HepG2 (cell line): ENCODE results near the gene HDAC5. TPM values are rescaled to one million over a fixed set of nuclear protein-coding genes. Genes with fewer than 3 reads are reported as not detected.

ENCODE experiments used
- ATAC-seq: fragments of 200-7000 bp; cut with Tn5 transposase; 3 replicates; pipeline ENCODE4 v1.9.1; 2020; ENCODE audit warnings: mild to moderate bottlenecking, moderate library complexity
- BruUV-seq: library from RNA; stranded (reverse); fragments of 400-500 nt; replicated peaks from 2 replicates; lab custom pipeline; 2021; lab: Mats Ljungman, UMichigan
- CTCF ChIA-PET: fragments of 300-600 bp; formaldehyde crosslinking; extraction: SDS; loops from one replicate; lab custom pipeline; 2021; ENCODE audit warnings: low total read pairs, inconsistent platforms, low intra/inter-chr PET ratio; lab: Yijun Ruan, JAX
- POLR2A ChIA-PET: fragments of 350-600 bp; sonication (Branson Sonifier 250); formaldehyde crosslinking; loops from one replicate; lab custom pipeline; 2020; ENCODE audit warnings: antibody characterized with exemption, inconsistent platforms; lab: Yijun Ruan, JAX
- DNase-seq: peaks from one replicate; pipeline ENCODE4 v3.0.0-alpha.2; 2015; ENCODE audit warnings: low spot score
- FAIRE-seq: peaks from 3 replicates; lab custom pipeline; 2011; peaks lifted over from hg19 to GRCh38; lab: Jason Lieb, UNC
- H2AFZ ChIP-seq: one replicate; pipeline ENCODE4 v1.6.1; 2011; ENCODE audit warnings: low read length, inconsistent platforms
- H3K27ac ChIP-seq: fragments of 300-600 bp; 3 replicates; pipeline ENCODE4 v1.8.0; 2011; ENCODE audit warnings: mixed run types, mild to moderate bottlenecking, mixed read lengths, low read length, inconsistent platforms; ENCODE audit not compliant: insufficient read depth; ENCODE audit errors: extremely low read length
- H3K27me3 ChIP-seq, 2 experiments: fragments of 200-600 bp in 1 of 2; 2 replicates in 1 of 2; 3 replicates in 1 of 2; pipeline versions ENCODE4 v1.6.0 to v1.8.0; 2011; ENCODE audit warnings: low read length in 2 of 2, mild to moderate bottlenecking in 2 of 2, moderate library complexity in 2 of 2, inconsistent platforms in 1 of 2; ENCODE audit not compliant: insufficient read depth in 2 of 2, control insufficient read depth in 1 of 2
- H3K36me3 ChIP-seq, 2 experiments: fragments of 200-600 bp in 1 of 2; replicated peaks in 1 of 2; 2 replicates in 1 of 2; 3 replicates in 1 of 2; pipeline versions ENCODE4 v1.5.1 to v1.8.0; 2011; ENCODE audit warnings: low read length in 2 of 2, inconsistent platforms in 1 of 2; ENCODE audit not compliant: insufficient read depth in 2 of 2, control insufficient read depth in 1 of 2
- H3K4me1 ChIP-seq: 2 replicates; pipeline ENCODE4 v1.5.1; 2012; ENCODE audit warnings: low read length, inconsistent platforms; ENCODE audit not compliant: insufficient read depth
- H3K4me2 ChIP-seq: 2 replicates; pipeline ENCODE4 v1.6.0; 2011; ENCODE audit warnings: low read depth, low read length, inconsistent platforms
- H3K4me3 ChIP-seq, 3 experiments: fragments of 200-600 bp in 1 of 3; sonication (generic), shearing (Covaris generic) in 1 of 3; replicated peaks in 1 of 3; 2 replicates each; pipeline ENCODE4 v1.5.1; 2011 to 2016; ENCODE audit warnings: low read length in 3 of 3, inconsistent platforms in 2 of 3, low read depth in 2 of 3, mild to moderate bottlenecking in 2 of 3, control low read depth in 1 of 3, mixed read lengths in 1 of 3; ENCODE audit not compliant: insufficient read depth in 1 of 3
- H3K79me2 ChIP-seq: one replicate; pipeline ENCODE4 v1.6.1; 2011; ENCODE audit warnings: low read length, inconsistent platforms; ENCODE audit not compliant: insufficient read depth
- H3K9ac ChIP-seq: 2 replicates; pipeline ENCODE4 v1.6.0; 2011; ENCODE audit warnings: mild to moderate bottlenecking, low read depth, low read length, inconsistent platforms; ENCODE audit not compliant: insufficient read depth
- H3K9me3 ChIP-seq: 2 replicates; pipeline ENCODE4 v1.5.1; 2012; ENCODE audit warnings: mild to moderate bottlenecking, low read length
- H4K20me1 ChIP-seq: 2 replicates; pipeline ENCODE4 v1.6.0; 2011; ENCODE audit warnings: inconsistent platforms, mild to moderate bottlenecking, low read length, moderate library complexity; ENCODE audit not compliant: insufficient read depth
- AKAP8 ChIP-seq: sonication (generic); formaldehyde crosslinking; IDR thresholded peaks from 2 replicates; pipeline ENCODE4 v1.5.1; 2020; ENCODE audit warnings: mild to moderate bottlenecking, missing genetic modification reagents
- ATF7 ChIP-seq, 2 experiments: fragments of 450-650 bp in 1 of 2; sonication (generic) in 1 of 2; formaldehyde crosslinking in 1 of 2; IDR thresholded peaks; 2 replicates each; pipeline versions ENCODE4 v1.4.0 to v1.6.1; 2016 to 2020; ENCODE audit warnings: antibody characterized with exemption in 1 of 2, mild to moderate bottlenecking in 1 of 2, missing genetic modification reagents in 1 of 2
- BRCA1 ChIP-seq: sonication (generic); formaldehyde crosslinking; IDR thresholded peaks from 2 replicates; pipeline ENCODE4 v1.4.0; 2020; ENCODE audit warnings: missing genetic modification reagents
- CTCF ChIP-seq: sonication (generic); formaldehyde crosslinking; IDR thresholded peaks from 2 replicates; pipeline ENCODE4 v1.5.0; 2020; ENCODE audit warnings: mild to moderate bottlenecking, missing genetic modification reagents, moderate library complexity
- FOXO4 ChIP-seq: sonication (generic); formaldehyde crosslinking; conservative IDR thresholded peaks from 2 replicates; pipeline ENCODE4 v1.8.1; 2023; ENCODE audit warnings: missing genetic modification reagents
- KDM4B ChIP-seq: sonication (generic); formaldehyde crosslinking; IDR thresholded peaks from 2 replicates; pipeline ENCODE4 v1.4.0; 2020; ENCODE audit warnings: missing genetic modification reagents
- PHF5A ChIP-seq: IDR thresholded peaks from one replicate; pipeline ENCODE4 v1.6.1; 2018; ENCODE audit warnings: low read depth, missing genetic modification reagents; ENCODE audit not compliant: unreplicated experiment
- PITX1 ChIP-seq: sonication (generic); formaldehyde crosslinking; IDR thresholded peaks from 2 replicates; pipeline ENCODE4 v1.5.1; 2020; ENCODE audit warnings: mild to moderate bottlenecking, missing genetic modification reagents
- RAD21 ChIP-seq: fragments of 450-650 bp; formaldehyde crosslinking; IDR thresholded peaks from 2 replicates; pipeline ENCODE4 v1.5.0; 2020; ENCODE audit warnings: mild to moderate bottlenecking
- SP4 ChIP-seq: sonication (generic); formaldehyde crosslinking; IDR thresholded peaks from 2 replicates; pipeline ENCODE4 v1.8.1; 2023; ENCODE audit warnings: mild to moderate bottlenecking, missing genetic modification reagents
- TBX2 ChIP-seq: sonication (generic); formaldehyde crosslinking; IDR thresholded peaks from 2 replicates; pipeline ENCODE4 v1.5.0; 2020; ENCODE audit warnings: missing genetic modification reagents, mild to moderate bottlenecking, borderline replicate concordance
- TMF1 ChIP-seq: sonication (generic); formaldehyde crosslinking; IDR thresholded peaks from 2 replicates; pipeline ENCODE4 v1.8.1; 2022; ENCODE audit warnings: low read depth, missing genetic modification reagents
- ZBTB33 ChIP-seq: sonication (generic); formaldehyde crosslinking; IDR thresholded peaks from 2 replicates; pipeline ENCODE4 v1.4.0; 2020; ENCODE audit warnings: missing genetic modification reagents
- ZBTB38 ChIP-seq: sonication (generic); formaldehyde crosslinking; IDR thresholded peaks from 2 replicates; pipeline ENCODE4 v1.5.1; 2020; ENCODE audit warnings: mild to moderate bottlenecking, missing genetic modification reagents
- ZFP37 ChIP-seq: sonication (generic); formaldehyde crosslinking; IDR thresholded peaks from 2 replicates; pipeline ENCODE4 v1.4.0; 2020; ENCODE audit warnings: missing genetic modification reagents, borderline replicate concordance
- ZNF282 ChIP-seq: fragments of 450-650 bp; IDR thresholded peaks from 2 replicates; pipeline ENCODE4 v1.6.1; 2018; ENCODE audit not compliant: partially characterized antibody
- ZNF44 ChIP-seq: sonication (generic); formaldehyde crosslinking; IDR thresholded peaks from 2 replicates; pipeline ENCODE4 v1.5.1; 2020; ENCODE audit warnings: mild to moderate bottlenecking, missing genetic modification reagents
- ZNF557 ChIP-seq: sonication (generic); formaldehyde crosslinking; IDR thresholded peaks from 2 replicates; pipeline ENCODE4 v1.4.0; 2020; ENCODE audit warnings: missing genetic modification reagents
- ZNF670 ChIP-seq: sonication (generic); formaldehyde crosslinking; IDR thresholded peaks from 2 replicates; pipeline ENCODE4 v1.8.0; 2022; ENCODE audit warnings: mild to moderate bottlenecking, missing genetic modification reagents, borderline replicate concordance
- WGBS: methylation state at CpG from one replicate; pipeline ENCODE4 v1.1.6; 2017; ENCODE audit warnings: low lambda C conversion rate; 5-methylcytosine and 5-hydroxymethylcytosine counted together
- in situ Hi-C: cut with HindIII; loops from 2 replicates; pipeline ENCODE4 v1.10.0; 2017; ENCODE audit warnings: low pct_unique_long_range_greater_than_20kb; ENCODE audit not compliant: extremely low pct_ligation_motif_present
- intact Hi-C: fragments of 100-400 bp; cut with micrococcal nuclease; formaldehyde crosslinking; loops from one replicate; pipeline ENCODE4 v1.10.0; 2022; ENCODE audit not compliant: unreplicated experiment
- polyA plus RNA-seq, 8 experiments: library from polyadenylated mRNA; depleted of rRNA in 3 of 8; stranded (reverse) in 7 of 8; unstranded in 1 of 8; fragments of >200 nt; fragmentation: Illumina TruSeq in 4 of 8; extraction: Trizol in 4 of 8; gene quantifications; 2 replicates each; pipeline versions ENCODE4 v1.2.1 to v1.2.3, GENCODE V29; 2011 to 2016; ENCODE audit warnings: low read depth in 4 of 8, missing spikeins in 1 of 8, mixed read lengths in 1 of 8; ENCODE audit not compliant: insufficient read depth in 1 of 8
- total RNA-seq, 5 experiments: library from RNA; depleted of rRNA; stranded (reverse); fragments of >200 nt; fragmentation: Illumina TruSeq; extraction: Trizol; gene quantifications; 2 replicates each; pipeline ENCODE4 v1.2.3, GENCODE V29; 2016; ENCODE audit warnings: low read depth in 1 of 5

The HDAC5 gene
- total and polyA plus RNA-seq, 2 of the 13 experiments (the other 11 are each of a cell fraction or from before 2014, with no cell fraction given), result 46.4 to 85.4 TPM

- H4K20me1 ChIP-seq, result no peaks in the 10 kb centered on the region
- in situ Hi-C loops, result loop anchor here (5.0 kb wide), 1 partner anchor 38 kb away; the partner anchor contains the start of gene HDAC5
- FAIRE-seq (no peak), DNase-seq (no peak), ATAC-seq (peak; percentile 51)
- H3K4me1 ChIP-seq, result peaks cover 31% of the 10 kb centered on the region
- no peak overlapping the region for H2AFZ ChIP-seq
- no peak overlapping the region for H3K27ac ChIP-seq
- no TSS peak for BruUV-seq
- H3K9me3 ChIP-seq, result no peaks in the 10 kb centered on the region
- no peak overlapping the region for H3K4me3 ChIP-seq
- 90% methylated on average over 5 of the region's 10 CpGs for WGBS
- ChIA-PET CTCF (interaction anchor here (0.8 to 3.7 kb wide), 10 partner anchors 11 to 84 kb away, joined by 3 to 80 read pairs (median 4); partner anchors contain the start of genes HDAC5 and HROB), POLR2A (interaction anchor here (0.6 to 1.7 kb wide), 6 partner anchors 18 to 84 kb away, joined by 3 to 6 read pairs (median 5); partner anchors contain the start of gene LSM12)
- intact Hi-C loops, result no loop called here
- H3K36me3 ChIP-seq, result peaks cover 20 to 60% of the 10 kb centered on the region in 2 experiments
- no peaks in the 10 kb centered on the region for H3K27me3 ChIP-seq
- no peak overlapping the region for H3K9ac ChIP-seq
- H3K79me2 ChIP-seq, result no peaks in the 10 kb centered on the region
- H3K4me2 ChIP-seq, result no peak overlapping the region
- TF ChIP-seq ZBTB33 (CRISPR knock-in tag), result peak; percentile 66; the same call in 1 of the 2 replicates
- TF ChIP-seq TBX2, result peak; percentile 25
- TF ChIP-seq ZBTB38 (CRISPR knock-in tag), result 0 out of 2 replicates have a peak, but pooled peaks have one; percentile 15
- TF ChIP-seq ZFP37, result no peak
- TF ChIP-seq ATF7 (IDR thresholded peaks at IDR 0.05), result no peak
- TF ChIP-seq ATF7 (CRISPR knock-in tag; IDR thresholded peaks at IDR 0.05), result no peak
- TF ChIP-seq PITX1, result 0 out of 2 replicates have a peak, but pooled peaks have one; percentile 38
- TF ChIP-seq ZNF44, result no peak
- TF ChIP-seq ZNF557 (CRISPR knock-in tag), result no peak
- TF ChIP-seq AKAP8 (CRISPR knock-in tag), result 0 out of 2 replicates have a peak, but pooled peaks have one; percentile 7
- TF ChIP-seq FOXO4 (CRISPR knock-in tag), result 0 out of 2 replicates have a peak, but pooled peaks have one; percentile 94
- no peak for TF ChIP-seq ZNF670
- TF ChIP-seq TMF1, result no peak
- no peak for TF ChIP-seq SP4 (CRISPR knock-in tag)
- TF ChIP-seq ZNF282, result no peak
- no peak for TF ChIP-seq BRCA1 (CRISPR knock-in tag)
- peak; percentile 25 for TF ChIP-seq PHF5A (CRISPR knock-in tag)
- TF ChIP-seq RAD21 (CRISPR knock-in tag), result 0 out of 2 replicates have a peak, but pooled peaks have one; percentile 19
- peak; percentile 79 for TF ChIP-seq CTCF (CRISPR knock-in tag)
- TF ChIP-seq KDM4B (CRISPR knock-in tag), result no peak
Measured at GRCh38 chr17:44084131-44084538, 39.3 kb downstream of the HDAC5 start.
